Panc1 (cell line): ENCODE measurements around the gene WWOX. TPM values are rescaled to one million over a fixed set of nuclear protein-coding genes. Genes with fewer than 3 reads are reported as not detected.

Experiments
- ATAC-seq: fragments of 200-7000 bp; cut with Tn5 transposase; 2 replicates; pipeline ENCODE4 v1.9.1; 2020; ENCODE audit warnings: mild to moderate bottlenecking, moderate library complexity
- BruUV-seq: library from RNA; stranded (reverse); fragments of 400-500 nt; replicated peaks from 2 replicates; lab custom pipeline; 2021; lab: Mats Ljungman, UMichigan
- CTCF ChIA-PET: fragments of 300-600 bp; sonication (Branson Sonifier 250); formaldehyde crosslinking; loops from one replicate; lab custom pipeline; 2022; ENCODE audit warnings: antibody characterized with exemption; lab: Charles Lee
- POLR2A ChIA-PET: fragments of 300-600 bp; sonication (Branson Sonifier 250); formaldehyde crosslinking; loops from one replicate; lab custom pipeline; 2022; ENCODE audit warnings: antibody characterized with exemption; lab: Charles Lee
- DNase-seq: peaks from one replicate; pipeline ENCODE4 v3.0.0-alpha.2; 2010; ENCODE audit warnings: low read depth, low spot score
- H3K27ac ChIP-seq: 2 replicates; pipeline ENCODE4 v1.5.1; 2011; ENCODE audit warnings: mild to moderate bottlenecking, low read length, inconsistent platforms
- H3K27me3 ChIP-seq: fragments of 200-500 bp; sonication (Bioruptor generic); 2 replicates; pipeline ENCODE4 v1.6.0; 2014; ENCODE audit warnings: low read length, inconsistent platforms; ENCODE audit not compliant: control insufficient read depth, insufficient read depth
- H3K36me3 ChIP-seq: fragments of 200-500 bp; sonication (Bioruptor generic); 2 replicates; pipeline ENCODE4 v1.5.1; 2014; ENCODE audit warnings: inconsistent platforms, mild to moderate bottlenecking, low read length, moderate library complexity; ENCODE audit not compliant: control insufficient read depth, insufficient read depth
- H3K4me1 ChIP-seq: 2 replicates; pipeline ENCODE4 v1.5.1; 2011; ENCODE audit warnings: inconsistent platforms, mild to moderate bottlenecking, low read length, moderate library complexity; ENCODE audit not compliant: control insufficient read depth, insufficient read depth
- H3K4me3 ChIP-seq, 2 experiments: 2 replicates each; pipeline ENCODE4 v1.5.1; 2011 to 2012; ENCODE audit warnings: low read depth in 2 of 2, low read length in 2 of 2, mild to moderate bottlenecking in 2 of 2, inconsistent platforms in 1 of 2, moderate library complexity in 1 of 2
- H3K9me3 ChIP-seq: fragments of 200-500 bp; sonication (Bioruptor generic); 2 replicates; pipeline ENCODE4 v1.5.1; 2014; ENCODE audit warnings: low read depth, mild to moderate bottlenecking, inconsistent platforms, low read length, moderate library complexity; ENCODE audit not compliant: control insufficient read depth, insufficient read depth
- POLR2AphosphoS5 ChIP-seq: IDR thresholded peaks from 2 replicates; pipeline ENCODE4 v1.6.1; 2012; ENCODE audit warnings: mild to moderate bottlenecking, low read depth, low read length, moderate library complexity
- SIN3A ChIP-seq: IDR thresholded peaks from 2 replicates; pipeline ENCODE4 v1.6.1; 2012; ENCODE audit warnings: low read depth, mild to moderate bottlenecking, low read length, moderate library complexity, borderline replicate concordance; ENCODE audit not compliant: insufficient read depth
- TCF7L2 ChIP-seq: IDR thresholded peaks from 2 replicates; pipeline ENCODE4 v1.6.1; 2011; ENCODE audit warnings: mild to moderate bottlenecking, low read depth, low read length, inconsistent platforms
- in situ Hi-C: cut with HindIII; loops from 2 replicates; pipeline ENCODE4 v1.10.0; 2016; ENCODE audit warnings: low sequenced_read_pairs, low pct_unique_long_range_greater_than_20kb
- intact Hi-C: fragments of 100-400 bp; cut with micrococcal nuclease; formaldehyde crosslinking; loops from one replicate; pipeline ENCODE4 v1.10.0; 2022; ENCODE audit not compliant: unreplicated experiment
- total RNA-seq: library from RNA; stranded (reverse); gene quantifications from one replicate; pipeline ENCODE4 v1.2.1, GENCODE V29; 2021; ENCODE audit not compliant: unreplicated experiment
- TF ChIP-seq, protein P1 (sequence below): fragments of 450-650 bp; IDR thresholded peaks from 2 replicates; pipeline ENCODE4 v1.5.1; 2017; ENCODE audit warnings: mild to moderate bottlenecking
- TF ChIP-seq, protein P2 (sequence below), 2 experiments: IDR thresholded peaks; 2 replicates each; pipeline ENCODE4 v1.6.1; 2011 to 2012; ENCODE audit warnings: low read depth in 2 of 2, control low read depth in 1 of 2, low read length in 1 of 2, mild to moderate bottlenecking in 1 of 2, moderate library complexity in 1 of 2; ENCODE audit not compliant: insufficient read depth in 1 of 2

The WWOX gene
- total RNA-seq, 1 experiment from 2014 or later: 12.5 TPM

DNA sequence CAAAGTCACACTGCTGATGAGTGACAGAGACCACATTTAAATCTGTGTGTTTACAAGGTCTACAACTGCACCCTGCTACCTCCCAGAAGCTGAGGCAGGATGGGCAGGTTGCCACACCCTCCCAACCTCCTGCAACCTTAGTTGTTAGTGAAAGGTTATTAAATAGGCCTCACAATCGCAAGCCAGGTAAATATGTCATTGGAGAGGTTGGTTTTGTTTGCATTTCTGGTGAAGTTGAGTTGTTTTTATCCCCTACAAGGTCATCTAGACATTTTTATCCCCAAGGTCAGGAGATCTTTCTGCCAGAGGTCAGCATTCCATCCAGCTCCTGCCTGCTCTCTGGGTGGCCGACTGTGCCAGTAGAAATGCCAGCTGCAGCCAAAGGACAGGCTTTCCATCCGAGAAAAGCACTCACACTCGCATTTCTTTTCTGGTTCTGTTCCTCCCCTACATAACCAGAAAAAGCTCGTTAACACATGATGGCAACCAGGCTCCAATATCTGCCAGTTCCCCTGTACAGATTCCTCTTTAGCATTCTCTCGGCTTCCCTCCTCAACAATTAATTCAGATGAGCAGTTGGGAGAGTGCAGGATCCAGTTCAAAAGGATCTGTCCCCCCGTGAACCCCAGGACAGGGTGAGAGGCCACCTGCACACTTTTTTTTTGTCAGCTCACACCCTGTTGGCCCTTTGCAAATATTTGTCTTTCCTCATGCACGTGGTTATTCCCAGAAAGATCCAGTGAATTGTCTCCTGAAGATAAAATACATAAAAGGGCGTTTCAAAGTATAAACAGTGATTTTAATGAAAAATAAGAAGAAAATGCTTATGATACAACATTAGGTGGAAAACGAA lies 938.3 kb downstream of the WWOX start:
- ChIA-PET CTCF (interaction anchor here (0.6 kb wide), 1 partner anchor 9 kb away, joined by 5 read pairs; no protein-coding TSS in a partner anchor), POLR2A (no interaction called here)
- Histone ChIP-seq H3K4me1 (no peaks in the 10 kb centered on the region), H3K36me3 (no peaks in the 10 kb centered on the region), H3K9me3 (no peaks in the 10 kb centered on the region), H3K27me3 (no peaks in the 10 kb centered on the region), H3K27ac (no peak overlapping the region), H3K4me3 (no peak overlapping the region)
- ATAC-seq: no peak
- in situ Hi-C loops (no loop called here), intact Hi-C loops (no loop called here)
- DNase-seq: no peak
- TF ChIP-seq TCF7L2 (no peak), SIN3A (no peak), POLR2AphosphoS5 (no peak)
- TF ChIP-seq, protein P1, sequence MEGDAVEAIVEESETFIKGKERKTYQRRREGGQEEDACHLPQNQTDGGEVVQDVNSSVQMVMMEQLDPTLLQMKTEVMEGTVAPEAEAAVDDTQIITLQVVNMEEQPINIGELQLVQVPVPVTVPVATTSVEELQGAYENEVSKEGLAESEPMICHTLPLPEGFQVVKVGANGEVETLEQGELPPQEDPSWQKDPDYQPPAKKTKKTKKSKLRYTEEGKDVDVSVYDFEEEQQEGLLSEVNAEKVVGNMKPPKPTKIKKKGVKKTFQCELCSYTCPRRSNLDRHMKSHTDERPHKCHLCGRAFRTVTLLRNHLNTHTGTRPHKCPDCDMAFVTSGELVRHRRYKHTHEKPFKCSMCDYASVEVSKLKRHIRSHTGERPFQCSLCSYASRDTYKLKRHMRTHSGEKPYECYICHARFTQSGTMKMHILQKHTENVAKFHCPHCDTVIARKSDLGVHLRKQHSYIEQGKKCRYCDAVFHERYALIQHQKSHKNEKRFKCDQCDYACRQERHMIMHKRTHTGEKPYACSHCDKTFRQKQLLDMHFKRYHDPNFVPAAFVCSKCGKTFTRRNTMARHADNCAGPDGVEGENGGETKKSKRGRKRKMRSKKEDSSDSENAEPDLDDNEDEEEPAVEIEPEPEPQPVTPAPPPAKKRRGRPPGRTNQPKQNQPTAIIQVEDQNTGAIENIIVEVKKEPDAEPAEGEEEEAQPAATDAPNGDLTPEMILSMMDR: no peak
- TF ChIP-seq, protein P2, sequence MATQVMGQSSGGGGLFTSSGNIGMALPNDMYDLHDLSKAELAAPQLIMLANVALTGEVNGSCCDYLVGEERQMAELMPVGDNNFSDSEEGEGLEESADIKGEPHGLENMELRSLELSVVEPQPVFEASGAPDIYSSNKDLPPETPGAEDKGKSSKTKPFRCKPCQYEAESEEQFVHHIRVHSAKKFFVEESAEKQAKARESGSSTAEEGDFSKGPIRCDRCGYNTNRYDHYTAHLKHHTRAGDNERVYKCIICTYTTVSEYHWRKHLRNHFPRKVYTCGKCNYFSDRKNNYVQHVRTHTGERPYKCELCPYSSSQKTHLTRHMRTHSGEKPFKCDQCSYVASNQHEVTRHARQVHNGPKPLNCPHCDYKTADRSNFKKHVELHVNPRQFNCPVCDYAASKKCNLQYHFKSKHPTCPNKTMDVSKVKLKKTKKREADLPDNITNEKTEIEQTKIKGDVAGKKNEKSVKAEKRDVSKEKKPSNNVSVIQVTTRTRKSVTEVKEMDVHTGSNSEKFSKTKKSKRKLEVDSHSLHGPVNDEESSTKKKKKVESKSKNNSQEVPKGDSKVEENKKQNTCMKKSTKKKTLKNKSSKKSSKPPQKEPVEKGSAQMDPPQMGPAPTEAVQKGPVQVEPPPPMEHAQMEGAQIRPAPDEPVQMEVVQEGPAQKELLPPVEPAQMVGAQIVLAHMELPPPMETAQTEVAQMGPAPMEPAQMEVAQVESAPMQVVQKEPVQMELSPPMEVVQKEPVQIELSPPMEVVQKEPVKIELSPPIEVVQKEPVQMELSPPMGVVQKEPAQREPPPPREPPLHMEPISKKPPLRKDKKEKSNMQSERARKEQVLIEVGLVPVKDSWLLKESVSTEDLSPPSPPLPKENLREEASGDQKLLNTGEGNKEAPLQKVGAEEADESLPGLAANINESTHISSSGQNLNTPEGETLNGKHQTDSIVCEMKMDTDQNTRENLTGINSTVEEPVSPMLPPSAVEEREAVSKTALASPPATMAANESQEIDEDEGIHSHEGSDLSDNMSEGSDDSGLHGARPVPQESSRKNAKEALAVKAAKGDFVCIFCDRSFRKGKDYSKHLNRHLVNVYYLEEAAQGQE (IDR thresholded peaks at IDR 0.05; ENCODE audit: insufficient read depth in 1 of 2, low read depth in 2 of 2, low read length in 1 of 2): no peak
- no TSS peak for BruUV-seq

DNA sequence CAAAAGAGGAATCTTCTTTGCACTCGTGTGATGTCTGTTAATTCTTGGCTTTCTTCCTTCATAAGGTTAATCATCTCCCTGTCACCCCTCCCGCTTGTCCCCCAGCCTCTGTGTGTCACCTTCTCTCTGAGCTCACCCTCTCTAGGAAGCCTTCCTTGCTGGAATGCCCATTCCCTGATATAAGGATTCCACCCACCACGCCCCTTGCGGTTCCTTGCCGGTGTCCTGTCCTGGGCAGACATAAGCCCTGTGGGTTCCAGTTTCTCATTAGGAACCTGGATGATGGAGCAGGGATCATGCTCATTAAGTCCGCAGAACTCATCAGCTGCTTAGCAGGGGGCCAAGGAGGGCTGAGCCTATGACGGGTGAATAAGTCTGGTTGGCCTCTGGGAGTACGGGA lies 941.8 kb downstream of the WWOX start:
- H3K4me1 ChIP-seq: no peaks in the 10 kb centered on the region
- no peaks in the 10 kb centered on the region for H3K36me3 ChIP-seq
- no peak overlapping the region for H3K4me3 ChIP-seq
- in situ Hi-C loops (no loop called here), intact Hi-C loops (no loop called here)
- ChIA-PET POLR2A (no interaction called here), CTCF (no interaction called here)
- H3K9me3 ChIP-seq: no peaks in the 10 kb centered on the region
- no peak for ATAC-seq
- BruUV-seq: no TSS peak
- no peak overlapping the region for H3K27ac ChIP-seq
- no peak for DNase-seq
- H3K27me3 ChIP-seq: no peaks in the 10 kb centered on the region
- TF ChIP-seq, protein P1: no peak
- no peak for TF ChIP-seq SIN3A
- TF ChIP-seq TCF7L2: no peak
- TF ChIP-seq POLR2AphosphoS5: no peak
- TF ChIP-seq, protein P2 (IDR thresholded peaks at IDR 0.05; ENCODE audit: insufficient read depth in 1 of 2, low read depth in 2 of 2, low read length in 1 of 2): no peak
